A204.1 (cell line): ENCODE data around the gene HOATZ.

Experiments
- FAIRE-seq: peaks from 2 replicates; lab custom pipeline; 2012; peaks lifted over from hg19 to GRCh38; lab: Jason Lieb, UNC

The HOATZ gene

GRCh38 chr11:111581341-111581740 lies 66.8 kb downstream of the HOATZ start:
- FAIRE-seq, result no peak

GRCh38 chr11:111582163-111582562 lies 67.6 kb downstream of the HOATZ start:
- FAIRE-seq, result no peak

GRCh38 chr11:111582881-111583280 lies 68.3 kb downstream of the HOATZ start:
- no peak for FAIRE-seq

GRCh38 chr11:111585371-111585770 lies 70.8 kb downstream of the HOATZ start:
- FAIRE-seq, result no peak

GRCh38 chr11:111586388-111586831 lies 71.8 kb downstream of the HOATZ start:
- FAIRE-seq, result peak; percentile 89
